Liver (tissue), 3 donors: ENCODE results near the gene DMD.

Source experiments
- CTCF ChIP-seq: fragments of 150-350 bp; IDR thresholded peaks from 2 replicates; pipeline ENCODE4 v1.5.1; 2017; ENCODE audit warnings: improper control_type of control experiment, low read depth, low read length; ENCODE audit not compliant: missing input control
- GABPA ChIP-seq, 2 donors: IDR thresholded peaks in 1 of 2; conservative IDR thresholded peaks in 1 of 2; 2 replicates each; pipeline ENCODE4 v1.6.1; 2016; ENCODE audit warnings: antibody characterized with exemption in 2 of 2, mild to moderate bottlenecking in 1 of 2, moderate library complexity in 1 of 2
- HNF4G ChIP-seq: IDR thresholded peaks from 2 replicates; pipeline ENCODE4 v1.6.1; 2016; ENCODE audit warnings: antibody characterized with exemption
- JUND ChIP-seq, 2 donors: IDR thresholded peaks; 2 replicates each; pipeline ENCODE4 v1.6.1; 2016; ENCODE audit warnings: antibody characterized with exemption in 2 of 2
- MAX ChIP-seq: IDR thresholded peaks from 2 replicates; pipeline ENCODE4 v1.6.1; 2016; ENCODE audit warnings: antibody characterized with exemption
- YY1 ChIP-seq: IDR thresholded peaks from 2 replicates; pipeline ENCODE4 v1.6.1; 2016; ENCODE audit warnings: antibody characterized with exemption, mild to moderate bottlenecking
- donor health status: healthy.
- donor health status: healthy.

GRCh38 chrX:31168551-31168950 is 2042.8 kb downstream of the DMD start:
- TF ChIP-seq CTCF (no peak), HNF4G (no peak), GABPA (IDR thresholded peaks at IDR 0.05 in 1 of 2, conservative IDR thresholded peaks at IDR 0.05 in 1 of 2) (no peak), YY1 (no peak), JUND (IDR thresholded peaks at IDR 0.05) (no peak), MAX (no peak)
